Pancreas (tissue), 10 donors: Measurements from ENCODE around the gene HAAO. TPM values are rescaled to one million over a fixed set of nuclear protein-coding genes. Genes with fewer than 3 reads are reported as not detected.
A peak's percentile ranks its signal among the peaks of the same experiment; 100 is the strongest.

ENCODE experiments used
- ATAC-seq, 4 donors: fragments of 200-7000 bp; cut with Tn5 transposase; one replicate each; pipeline versions ENCODE4 v1.8.0 to v1.9.1; 2020; ENCODE audit warnings: mild to moderate bottlenecking in 4 of 4, moderate library complexity in 4 of 4
- DNase-seq, 6 donors: peaks; one replicate each; pipeline ENCODE4 v3.0.0-alpha.2; 2020
- FAIRE-seq: peaks from 2 replicates; lab custom pipeline; 2012; peaks lifted over from hg19 to GRCh38; lab: Jason Lieb, UNC
- H3K27ac ChIP-seq, 4 donors: fragments of 200-600 bp; sonication (generic); 1 replicate in 3 of 4; 2 replicates in 1 of 4; pipeline versions ENCODE4 v1.5.0 to v1.8.0; 2020
- H3K27me3 ChIP-seq, 4 donors: fragments of 200-600 bp; one replicate each; pipeline ENCODE4 v1.8.0; 2021
- H3K36me3 ChIP-seq, 3 donors: fragments of 200-600 bp; sonication (generic) in 1 of 3; one replicate each; pipeline versions ENCODE4 v1.5.0 to v1.8.0; 2020 to 2021
- H3K4me1 ChIP-seq, 3 donors: fragments of 200-600 bp; one replicate each; pipeline ENCODE4 v1.8.0; 2021
- H3K4me3 ChIP-seq, 4 donors: fragments of 200-600 bp; sonication (generic) in 2 of 4; one replicate each; pipeline versions ENCODE4 v1.5.0 to v1.8.0; 2020 to 2021
- H3K9me3 ChIP-seq, 4 donors: fragments of 200-600 bp; one replicate each; pipeline ENCODE4 v1.8.0; 2021
- CTCF ChIP-seq, 4 donors: fragments of 200-600 bp; sonication (generic) in 3 of 4; IDR thresholded peaks; one replicate each; pipeline versions ENCODE4 v1.5.0 to v1.8.0; 2021; ENCODE audit warnings: antibody characterized with exemption in 4 of 4
- WGBS, 2 donors: extraction: QIAGEN DNeasy Blood & Tissue Kit; methylation state at CpG; one replicate each; pipeline ENCODE4 v1.1.7; 2013; 5-methylcytosine and 5-hydroxymethylcytosine counted together
- intact Hi-C, 3 donors: fragments of 100-400 bp; cut with DNase I; formaldehyde crosslinking; loops; one replicate each; pipeline versions ENCODE4 v1.11.1 to v1.14.2; 2022
- polyA plus RNA-seq, 2 donors: library from polyadenylated mRNA; stranded (reverse); fragments of 200-250 nt; gene quantifications; one replicate each; pipeline ENCODE4 v1.2.3, GENCODE V29; 2013
- total RNA-seq, 6 donors: library from RNA; stranded (reverse); fragmentation: NEBNext Ultra II Directional in 4 of 6; extraction: Animal tissue kit (Norgen Biotek cat#: 25700) in 4 of 6; gene quantifications; one replicate each; pipeline versions ENCODE4 v1.2.1 to v1.2.4, GENCODE V29; 2021 to 2023
- donor health status: healthy with polysubstance abuse.
- donor health status: DM: no; HTN: no; CAD: no; lungs with moderate emphysema.
- donor health status: DM: no; HTN: no; CAD: no.
- donor health status: control.
- donor health status: control.
- donor health status: Bipolar disorder and iron deficiency.
- donor health status: DM: yes; HTN: yes; CAD: no.
- donor health status: DM: no; HTN: no; CAD: no.
- donor health status: DM: no; HTN: no; CAD: no.
- donor health status: DM: yes; HTN: yes; CAD: no.

Gene HAAO
- total and polyA plus RNA-seq, 8 donors, result 10.9 to 35.4 (median 21.5) TPM

- intact Hi-C loops, result no loop called here
- no peaks in the 10 kb centered on the region for H3K36me3 ChIP-seq
- TF ChIP-seq CTCF (IDR thresholded peaks at IDR 0.05), result no peak
- H3K27ac ChIP-seq, result no peak overlapping the region
- H3K4me1 ChIP-seq, result no peaks in the 10 kb centered on the region
- 97 to 98% methylated on average over 3 of the region's 3 CpGs for WGBS, 2 donors
- ATAC-seq (no peak), DNase-seq (no peak), FAIRE-seq (no peak)
- H3K9me3 ChIP-seq, result no peaks in the 10 kb centered on the region
- no peaks in the 10 kb centered on the region for H3K27me3 ChIP-seq
- no peak overlapping the region for H3K4me3 ChIP-seq
Measured at GRCh38 chr2:42777883-42778805, 14.2 kb downstream of the HAAO start.

- intact Hi-C loops, result no loop called here
- 74 to 82% methylated on average over 3 of the region's 3 CpGs for WGBS, 2 donors
- FAIRE-seq, result no peak
Measured at GRCh38 chr2:42775810-42776209, 16.6 kb downstream of the HAAO start.

DNA sequence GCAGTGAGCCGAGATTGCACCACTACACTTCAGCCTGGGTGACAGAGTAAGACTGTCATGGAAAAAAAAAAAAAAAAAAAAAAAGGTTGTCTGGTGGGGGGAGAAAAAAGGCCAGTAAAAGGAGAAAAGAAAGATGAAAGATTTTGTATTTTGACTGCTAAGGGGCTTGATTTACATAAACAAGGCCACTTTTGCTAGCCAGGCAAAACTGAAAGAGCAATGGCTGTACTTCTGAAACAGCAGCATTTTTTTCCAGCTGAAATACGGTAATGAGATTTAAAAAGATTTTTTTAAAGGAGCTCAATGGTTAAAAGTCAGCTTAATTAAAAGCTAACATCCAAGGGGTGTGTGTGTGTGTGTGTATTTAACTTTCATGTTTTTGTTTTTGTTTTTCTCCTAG is 17.2 kb downstream of the HAAO start:
- FAIRE-seq (no peak), DNase-seq (no peak), ATAC-seq (no peak)
- TF ChIP-seq CTCF (IDR thresholded peaks at IDR 0.05), result no peak
- Histone ChIP-seq H3K36me3 (no peaks in the 10 kb centered on the region), H3K4me1 (no peaks in the 10 kb centered on the region), H3K27ac (no peak overlapping the region), H3K9me3 (no peaks in the 10 kb centered on the region), H3K4me3 (no peak overlapping the region), H3K27me3 (no peaks in the 10 kb centered on the region)
- intact Hi-C loops, result no loop called here
- 84 to 88% methylated on average over 2 of the region's 2 CpGs for WGBS, 2 donors

More at GRCh38 chr2:42775810-42776209, 16.6 kb downstream of the HAAO start:
- no peak for ATAC-seq
- no peak overlapping the region for H3K27ac ChIP-seq
- H3K4me1 ChIP-seq, result no peaks in the 10 kb centered on the region
- no peak overlapping the region for H3K4me3 ChIP-seq
- H3K36me3 ChIP-seq, result no peaks in the 10 kb centered on the region
- no peaks in the 10 kb centered on the region for H3K27me3 ChIP-seq
- no peak for DNase-seq
- no peaks in the 10 kb centered on the region for H3K9me3 ChIP-seq
- no peak for TF ChIP-seq CTCF (IDR thresholded peaks at IDR 0.05)

GRCh38 chr2:42771546-42772153 is 20.7 kb downstream of the HAAO start:
- intact Hi-C loops, result no loop called here
- no peak for TF ChIP-seq CTCF (IDR thresholded peaks at IDR 0.05)
- no peak overlapping the region for H3K4me3 ChIP-seq
- no peaks in the 10 kb centered on the region for H3K36me3 ChIP-seq
- WGBS, 2 donors, result 92 to 97% methylated on average over 5 of the region's 5 CpGs
- H3K4me1 ChIP-seq, result no peaks in the 10 kb centered on the region
- H3K27me3 ChIP-seq, result no peaks in the 10 kb centered on the region
- no peak for ATAC-seq
- no peak overlapping the region for H3K27ac ChIP-seq
- no peaks in the 10 kb centered on the region for H3K9me3 ChIP-seq
- DNase-seq, result peak in 1 of 6 donors; percentile 58
- FAIRE-seq, result no peak
